ENCODE measurements around the gene CACNG3.
"Not testable (repeated sequence)": the region's sequence is repeated elsewhere in the genome, so short reads cannot be mapped to it uniquely, and the experiment has no call there.

Gene CACNG3

GRCh38 chr16:24281466-24281865 is 25.3 kb downstream of the CACNG3 start:
- no peak for DNase-seq

GRCh38 chr16:24282141-24282540 is 26.0 kb downstream of the CACNG3 start:
- DNase-seq: no peak

GRCh38 chr16:24286741-24287405 is 30.7 kb downstream of the CACNG3 start:
- DNase-seq: no peak

GRCh38 chr16:24288516-24288915 is 32.4 kb downstream of the CACNG3 start:
- DNase-seq: no peak

- DNase-seq: no peak
Observed at GRCh38 chr16:24289166-24289700, 33.1 kb downstream of the CACNG3 start.

- no peak for DNase-seq
Observed at GRCh38 chr16:24291932-24292331, 35.8 kb downstream of the CACNG3 start.

GRCh38 chr16:24294131-24294530 is 38.0 kb downstream of the CACNG3 start:
- no peak for DNase-seq

GRCh38 chr16:24297375-24297774 is 41.2 kb downstream of the CACNG3 start:
- DNase-seq: no peak

- DNase-seq: no peak
Observed at GRCh38 chr16:24298548-24299167, 42.5 kb downstream of the CACNG3 start.

- DNase-seq: not testable (repeated sequence)
Observed at GRCh38 chr16:24300750-24301149, 44.6 kb downstream of the CACNG3 start.

GRCh38 chr16:24302636-24303035 is 46.5 kb downstream of the CACNG3 start:
- no peak for DNase-seq

- DNase-seq: no peak
Observed at GRCh38 chr16:24308200-24308599, 52.1 kb downstream of the CACNG3 start.

- DNase-seq: peak; percentile 73
Observed at GRCh38 chr16:24309258-24310142, 53.4 kb downstream of the CACNG3 start.

- no peak for DNase-seq
Observed at GRCh38 chr16:24315343-24315742, 59.2 kb downstream of the CACNG3 start.

GRCh38 chr16:24318680-24319079 is 62.5 kb downstream of the CACNG3 start:
- DNase-seq: no peak

GRCh38 chr16:24319126-24319814 is 63.1 kb downstream of the CACNG3 start:
- no peak for DNase-seq

- no peak for DNase-seq
Observed at GRCh38 chr16:24322106-24322505, 66.0 kb downstream of the CACNG3 start.

- DNase-seq: no peak
Observed at GRCh38 chr16:24324421-24324820, 68.3 kb downstream of the CACNG3 start.

GRCh38 chr16:24328835-24329452 is 72.8 kb downstream of the CACNG3 start:
- DNase-seq: no peak

GRCh38 chr16:24332178-24332577 is 76.0 kb downstream of the CACNG3 start:
- no peak for DNase-seq

GRCh38 chr16:24332582-24333090 is 76.5 kb downstream of the CACNG3 start:
- DNase-seq: no peak

GRCh38 chr16:24336491-24336890 is 80.4 kb downstream of the CACNG3 start:
- no peak for DNase-seq

Data from activated CD8-positive, alpha-beta memory T cell treated with anti-CD3 and anti-CD28 coated beads, Interleukin-2, amount 50 U/mL, for 48 hours (primary cell).